Vagina (tissue), 2 donors: ENCODE results near the gene EPHA10. TPM values are rescaled to one million over a fixed set of nuclear protein-coding genes. Genes with fewer than 3 reads are reported as not detected.
"Not testable (repeated sequence)": the region's sequence is repeated elsewhere in the genome, so short reads cannot be mapped to it uniquely, and the experiment has no call there.

Experiments used
- DNase-seq, 2 donors: peaks; one replicate each; pipeline ENCODE4 v3.0.0-alpha.2; 2017; ENCODE audit errors: extremely low spot score in 2 of 2
- H3K27ac ChIP-seq: fragments of 200-600 bp; sonication (generic); one replicate; pipeline ENCODE4 v1.5.1; 2019
- H3K27me3 ChIP-seq: fragments of 200-600 bp; sonication (generic); one replicate; pipeline ENCODE4 v1.5.1; 2019
- H3K36me3 ChIP-seq, 2 donors: fragments of 200-600 bp; sonication (generic); one replicate each; pipeline ENCODE4 v1.5.1; 2017 to 2019
- H3K4me1 ChIP-seq: fragments of 200-600 bp; sonication (generic); one replicate; pipeline ENCODE4 v1.5.1; 2019
- H3K4me3 ChIP-seq, 2 donors: fragments of 200-600 bp; sonication (generic); 1 replicate in 1 of 2; 2 replicates in 1 of 2; pipeline ENCODE4 v1.5.1; 2016 to 2019
- H3K9me3 ChIP-seq: fragments of 200-600 bp; sonication (generic); one replicate; pipeline ENCODE4 v1.5.1; 2019
- POLR2A ChIP-seq, 2 donors: fragments of 450-650 bp; IDR thresholded peaks; one replicate each; pipeline ENCODE4 v1.6.1; 2017; ENCODE audit warnings: antibody characterized with exemption in 2 of 2, mild to moderate bottlenecking in 2 of 2, moderate library complexity in 2 of 2
- POLR2AphosphoS5 ChIP-seq, 2 donors: sonication (generic); formaldehyde crosslinking; IDR thresholded peaks; one replicate each; pipeline ENCODE4 v1.9.0; 2017; ENCODE audit warnings: antibody characterized with exemption in 2 of 2, mild to moderate bottlenecking in 2 of 2, low read depth in 1 of 2; ENCODE audit not compliant: insufficient read depth in 1 of 2
- intact Hi-C: fragments of 100-400 bp; cut with DNase I; formaldehyde crosslinking; loops from one replicate; pipeline ENCODE4 v1.15.1; 2023
- total RNA-seq: library from RNA; depleted of rRNA; stranded (reverse); fragments of >200 nt; gene quantifications from one replicate; pipeline ENCODE4 v1.2.3, GENCODE V29; 2016
- TF ChIP-seq, protein P1 (sequence below), 3 experiments: fragments of 450-650 bp in 2 of 3; fragments of 200-600 bp in 1 of 3; sonication (generic) in 1 of 3; IDR thresholded peaks; one replicate each; pipeline ENCODE4 v1.5.1; 2017 to 2019; ENCODE audit warnings: antibody characterized with exemption in 3 of 3, mild to moderate bottlenecking in 2 of 3, moderate library complexity in 2 of 3

The EPHA10 gene
- total RNA-seq, 1 donor from 2014 or later = 0.25 TPM

DNA sequence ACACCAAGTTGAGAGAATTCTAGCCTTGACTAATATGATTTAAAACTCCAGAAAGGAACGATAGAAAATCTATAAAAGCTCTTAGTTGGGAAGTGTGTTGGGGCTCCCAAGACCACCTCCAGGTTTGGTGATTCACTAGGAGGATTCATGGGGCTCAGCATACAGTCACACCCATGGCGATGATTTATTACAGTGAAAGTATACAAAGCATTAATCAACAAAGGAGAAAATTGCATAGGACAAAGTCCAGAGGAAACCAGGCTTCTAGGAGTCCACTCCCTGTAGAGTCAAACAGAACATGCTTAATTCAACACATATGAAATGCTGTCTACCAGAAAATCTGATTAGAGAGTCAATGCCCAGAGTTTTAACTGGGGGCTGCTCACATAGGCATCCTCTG is 67.8 kb downstream of the EPHA10 start:
- no peaks in the 10 kb centered on the region for H3K9me3 ChIP-seq
- H3K27ac ChIP-seq = no peak overlapping the region
- TF ChIP-seq, protein P1, sequence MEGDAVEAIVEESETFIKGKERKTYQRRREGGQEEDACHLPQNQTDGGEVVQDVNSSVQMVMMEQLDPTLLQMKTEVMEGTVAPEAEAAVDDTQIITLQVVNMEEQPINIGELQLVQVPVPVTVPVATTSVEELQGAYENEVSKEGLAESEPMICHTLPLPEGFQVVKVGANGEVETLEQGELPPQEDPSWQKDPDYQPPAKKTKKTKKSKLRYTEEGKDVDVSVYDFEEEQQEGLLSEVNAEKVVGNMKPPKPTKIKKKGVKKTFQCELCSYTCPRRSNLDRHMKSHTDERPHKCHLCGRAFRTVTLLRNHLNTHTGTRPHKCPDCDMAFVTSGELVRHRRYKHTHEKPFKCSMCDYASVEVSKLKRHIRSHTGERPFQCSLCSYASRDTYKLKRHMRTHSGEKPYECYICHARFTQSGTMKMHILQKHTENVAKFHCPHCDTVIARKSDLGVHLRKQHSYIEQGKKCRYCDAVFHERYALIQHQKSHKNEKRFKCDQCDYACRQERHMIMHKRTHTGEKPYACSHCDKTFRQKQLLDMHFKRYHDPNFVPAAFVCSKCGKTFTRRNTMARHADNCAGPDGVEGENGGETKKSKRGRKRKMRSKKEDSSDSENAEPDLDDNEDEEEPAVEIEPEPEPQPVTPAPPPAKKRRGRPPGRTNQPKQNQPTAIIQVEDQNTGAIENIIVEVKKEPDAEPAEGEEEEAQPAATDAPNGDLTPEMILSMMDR (IDR thresholded peaks at IDR 0.05) = no peak
- H3K4me1 ChIP-seq = peaks cover 5% of the 10 kb centered on the region
- no peaks in the 10 kb centered on the region for H3K27me3 ChIP-seq
- no peaks in the 10 kb centered on the region for H3K36me3 ChIP-seq
- no peak overlapping the region for H3K4me3 ChIP-seq
- DNase-seq = no peak
- intact Hi-C loops = no loop called here

DNA sequence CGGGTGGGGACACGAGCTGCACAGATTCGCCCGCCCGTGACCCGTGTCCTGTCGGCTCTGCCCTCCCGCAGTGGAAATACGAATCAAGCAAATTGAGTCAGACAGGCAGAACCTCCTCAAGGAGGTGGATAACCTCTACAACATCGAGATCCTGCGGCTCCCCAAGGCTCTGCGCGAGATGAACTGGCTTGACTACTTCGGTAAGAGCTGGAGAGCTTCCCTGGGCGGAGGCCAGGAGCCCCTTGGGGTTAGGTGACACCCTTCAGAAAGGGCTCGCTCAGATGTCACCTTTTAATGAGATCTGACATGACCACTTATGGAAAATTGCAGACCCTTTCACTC is 72.1 kb downstream of the EPHA10 start:
- no peak overlapping the region for H3K27ac ChIP-seq
- no peaks in the 10 kb centered on the region for H3K9me3 ChIP-seq
- intact Hi-C loops = no loop called here
- H3K36me3 ChIP-seq = peaks cover 0 to under 1% of the 10 kb centered on the region in 2 donors
- H3K27me3 ChIP-seq = no peaks in the 10 kb centered on the region
- H3K4me3 ChIP-seq = peak overlapping the region; percentile 53 to 67
- H3K4me1 ChIP-seq = peaks cover 34% of the 10 kb centered on the region
- TF ChIP-seq, protein P1 (IDR thresholded peaks at IDR 0.05) = no peak
- TF ChIP-seq POLR2AphosphoS5 (IDR thresholded peaks at IDR 0.05; ENCODE audit: insufficient read depth in 1 of 2, low read depth in 1 of 2) (no peak), POLR2A (IDR thresholded peaks at IDR 0.05) (no peak)
- DNase-seq = no peak

DNA sequence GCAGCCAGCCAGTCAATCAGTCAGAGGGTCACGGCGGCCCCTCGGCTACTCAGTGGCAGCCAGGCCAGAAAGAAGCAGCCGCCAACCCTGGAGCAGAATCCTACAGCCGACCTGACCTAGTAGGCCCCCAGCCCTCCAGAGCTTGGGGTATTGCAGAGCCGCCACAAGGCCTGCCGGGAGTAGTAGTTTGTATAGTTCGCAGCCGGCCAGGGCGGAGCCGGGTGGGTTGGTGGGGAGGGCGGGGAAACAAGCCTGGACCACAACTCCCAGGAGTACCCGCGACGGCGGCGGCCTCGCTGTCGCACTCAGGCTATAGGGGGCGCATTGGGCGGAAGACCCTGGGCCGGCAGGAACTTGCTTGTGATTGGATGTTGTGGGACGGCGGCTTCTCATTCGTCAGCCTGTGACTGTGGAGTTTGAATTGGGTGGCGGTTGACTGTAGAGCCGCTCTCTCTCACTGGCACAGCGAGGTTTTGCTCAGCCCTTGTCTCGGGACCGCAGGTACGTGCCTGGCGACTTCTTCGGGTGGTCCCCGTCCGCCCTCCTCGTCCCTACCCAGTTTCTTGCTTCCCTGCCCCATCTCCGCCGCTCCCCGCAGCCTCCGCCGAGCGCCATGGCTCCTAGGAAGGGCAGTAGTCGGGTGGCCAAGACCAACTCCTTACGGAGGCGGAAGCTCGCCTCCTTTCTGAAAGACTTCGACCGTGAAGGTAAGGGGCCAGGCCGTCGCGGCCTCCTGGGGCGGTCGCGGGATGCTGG is 72.7 kb downstream of the EPHA10 start, which contains the start of gene CDCA8:
TSS of gene CDCA8 (plus strand) at position 439 of the 756 bp plus-strand sequence. CDS start at position 614, 175 bp downstream.
- Histone ChIP-seq H3K27me3 (no peaks in the 10 kb centered on the region), H3K9me3 (no peaks in the 10 kb centered on the region), H3K27ac (peak within 1 kb of the TSS; percentile 72), H3K36me3 (peaks cover 0 to 6% of the 10 kb centered on the region in 2 donors), H3K4me1 (peaks cover 34% of the 10 kb centered on the region), H3K4me3 (peak within 1 kb of the TSS; percentile 53 to 67)
- intact Hi-C loops = no loop called here
- TF ChIP-seq POLR2AphosphoS5 (IDR thresholded peaks at IDR 0.05; ENCODE audit: insufficient read depth in 1 of 2, low read depth in 1 of 2) = peak; percentile 82 to 99
- no peak for TF ChIP-seq POLR2A (IDR thresholded peaks at IDR 0.05)
- TF ChIP-seq, protein P1 (IDR thresholded peaks at IDR 0.05) = peak; percentile 26 to 41 (median 30)
- DNase-seq = peak; percentile 98 to 99

DNA sequence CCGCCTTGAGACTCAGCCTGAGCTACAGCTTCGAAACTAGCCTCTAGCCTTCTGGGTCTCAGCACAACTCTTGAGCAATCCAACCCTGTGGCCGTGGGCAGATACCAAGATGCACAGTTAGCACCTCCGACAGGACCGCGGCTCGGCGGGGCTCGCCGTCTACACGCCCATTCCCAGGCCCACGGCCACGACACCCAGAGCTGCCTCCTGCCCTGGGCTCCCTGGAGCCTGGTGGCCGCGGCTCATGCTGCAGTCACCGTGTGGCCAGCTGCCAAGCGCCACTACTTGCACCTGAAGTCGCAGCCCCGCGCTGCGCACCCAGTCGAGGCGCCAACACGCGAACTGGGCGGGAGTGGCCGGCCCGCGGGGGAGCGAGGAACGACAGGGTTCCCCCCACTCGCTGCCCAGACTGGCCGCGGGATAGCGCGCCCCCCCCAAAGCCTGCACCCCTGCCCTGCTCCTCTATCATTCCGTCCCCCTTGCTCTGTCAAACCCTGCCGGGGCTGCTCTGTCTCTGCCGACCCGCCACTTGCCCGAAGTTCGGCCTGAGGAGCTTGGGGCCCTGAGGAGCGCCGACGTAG is 73.3 kb downstream of the EPHA10 start:
- no peak for DNase-seq
- Histone ChIP-seq H3K4me3 (peak overlapping the region; percentile 53 to 67), H3K27me3 (no peaks in the 10 kb centered on the region), H3K9me3 (no peaks in the 10 kb centered on the region), H3K36me3 (peaks cover 0 to 10% of the 10 kb centered on the region in 2 donors), H3K4me1 (peaks cover 34% of the 10 kb centered on the region), H3K27ac (peak overlapping the region; percentile 72)
- TF ChIP-seq POLR2AphosphoS5 (IDR thresholded peaks at IDR 0.05; ENCODE audit: insufficient read depth in 1 of 2, low read depth in 1 of 2) (no peak), POLR2A (IDR thresholded peaks at IDR 0.05) (no peak)
- TF ChIP-seq, protein P1 (IDR thresholded peaks at IDR 0.05) = no peak
- intact Hi-C loops = no loop called here

DNA sequence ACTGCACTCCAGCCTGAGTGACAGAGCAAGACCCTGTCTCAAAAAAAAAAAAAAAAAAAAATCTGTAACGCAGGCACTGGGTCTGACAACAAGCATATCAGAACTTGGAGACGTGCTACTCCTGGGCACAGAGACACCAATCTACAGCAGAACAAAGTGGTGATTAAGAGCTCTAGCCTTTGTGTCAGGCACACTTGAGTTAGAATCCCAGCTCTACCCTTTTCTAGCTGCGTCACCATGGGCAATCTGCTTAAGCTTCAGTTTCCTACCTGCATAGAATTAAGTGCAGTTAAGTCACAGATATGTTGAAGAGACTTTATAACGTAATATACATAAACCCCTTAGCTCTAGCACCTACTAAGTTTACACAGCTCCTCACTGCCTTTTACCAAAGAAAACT is 76.0 kb downstream of the EPHA10 start:
- Histone ChIP-seq H3K27ac (no peak overlapping the region), H3K36me3 (peaks cover 0 to 25% of the 10 kb centered on the region in 2 donors), H3K27me3 (no peaks in the 10 kb centered on the region), H3K4me1 (peaks cover 34% of the 10 kb centered on the region), H3K9me3 (no peaks in the 10 kb centered on the region), H3K4me3 (no peak overlapping the region)
- intact Hi-C loops = loop anchor here (10.0 kb wide), 2 partner anchors 204 to 234 kb away; no protein-coding TSS in a partner anchor
- TF ChIP-seq, protein P1 (IDR thresholded peaks at IDR 0.05) = no peak
- TF ChIP-seq POLR2A (IDR thresholded peaks at IDR 0.05) (no peak), POLR2AphosphoS5 (IDR thresholded peaks at IDR 0.05; ENCODE audit: insufficient read depth in 1 of 2, low read depth in 1 of 2) (no peak)
- DNase-seq = no peak

DNA sequence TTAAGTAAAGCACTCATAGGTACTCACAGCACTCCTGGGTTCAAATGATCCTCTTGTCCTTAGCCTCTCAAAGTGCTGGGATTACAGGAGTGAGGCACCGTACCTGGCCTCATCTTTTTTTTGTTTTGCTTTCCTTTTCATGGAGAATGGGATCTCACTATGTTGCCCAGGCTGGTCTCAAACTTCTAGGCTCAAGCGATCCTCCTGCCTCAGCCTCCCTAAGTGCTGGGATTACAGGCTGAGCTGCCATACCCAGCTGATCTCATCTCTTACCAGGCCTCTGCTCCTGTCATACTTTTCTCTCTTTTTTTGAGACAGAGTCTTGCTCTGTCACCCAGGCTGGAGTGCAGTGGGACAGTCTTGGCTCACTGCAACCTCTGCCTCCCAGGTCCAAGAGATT is 77.2 kb downstream of the EPHA10 start:
- not testable (repeated sequence) for H3K9me3 ChIP-seq, DNase-seq, H3K4me3 ChIP-seq, H3K27ac ChIP-seq, H3K27me3 ChIP-seq
- Histone ChIP-seq H3K36me3 (peaks cover 0 to 33% of the 10 kb centered on the region in 2 donors), H3K4me1 (peaks cover 30% of the 10 kb centered on the region)
- intact Hi-C loops = loop anchor here (10.0 kb wide), 2 partner anchors 203 to 233 kb away; no protein-coding TSS in a partner anchor
